ENCODE results near the gene RIMS3.

DNA sequence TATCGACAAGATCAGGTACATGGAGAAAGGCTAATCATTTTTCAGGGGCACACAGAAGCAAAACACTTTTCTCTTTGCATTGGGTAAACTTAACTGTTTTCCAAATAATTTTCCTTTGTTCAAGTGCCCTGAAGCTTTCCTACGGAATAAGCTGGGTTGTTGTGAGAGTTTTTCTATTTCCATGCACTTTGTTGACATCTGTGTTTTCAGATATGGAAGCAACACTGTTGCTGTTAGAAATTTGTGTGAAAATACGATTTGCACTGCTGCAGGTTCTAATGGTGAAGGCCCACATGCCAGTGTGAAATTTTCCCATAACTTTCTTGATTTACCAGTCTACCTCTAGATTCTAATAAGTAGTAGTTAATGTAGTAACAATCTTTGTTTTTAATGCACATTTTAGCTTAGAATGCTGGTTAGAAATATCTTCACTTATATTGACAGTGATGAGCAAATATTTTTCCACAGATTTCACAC lies 44.4 kb upstream of the RIMS3 start:
- TF ChIP-seq, protein P1, sequence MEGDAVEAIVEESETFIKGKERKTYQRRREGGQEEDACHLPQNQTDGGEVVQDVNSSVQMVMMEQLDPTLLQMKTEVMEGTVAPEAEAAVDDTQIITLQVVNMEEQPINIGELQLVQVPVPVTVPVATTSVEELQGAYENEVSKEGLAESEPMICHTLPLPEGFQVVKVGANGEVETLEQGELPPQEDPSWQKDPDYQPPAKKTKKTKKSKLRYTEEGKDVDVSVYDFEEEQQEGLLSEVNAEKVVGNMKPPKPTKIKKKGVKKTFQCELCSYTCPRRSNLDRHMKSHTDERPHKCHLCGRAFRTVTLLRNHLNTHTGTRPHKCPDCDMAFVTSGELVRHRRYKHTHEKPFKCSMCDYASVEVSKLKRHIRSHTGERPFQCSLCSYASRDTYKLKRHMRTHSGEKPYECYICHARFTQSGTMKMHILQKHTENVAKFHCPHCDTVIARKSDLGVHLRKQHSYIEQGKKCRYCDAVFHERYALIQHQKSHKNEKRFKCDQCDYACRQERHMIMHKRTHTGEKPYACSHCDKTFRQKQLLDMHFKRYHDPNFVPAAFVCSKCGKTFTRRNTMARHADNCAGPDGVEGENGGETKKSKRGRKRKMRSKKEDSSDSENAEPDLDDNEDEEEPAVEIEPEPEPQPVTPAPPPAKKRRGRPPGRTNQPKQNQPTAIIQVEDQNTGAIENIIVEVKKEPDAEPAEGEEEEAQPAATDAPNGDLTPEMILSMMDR (IDR thresholded peaks at IDR 0.05), result no peak
- no peak for TF ChIP-seq SIN3A (IDR thresholded peaks at IDR 0.05; ENCODE audit: borderline replicate concordance, insufficient read depth, low read depth, low read length)
- no peak for TF ChIP-seq REST (IDR thresholded peaks at IDR 0.05; ENCODE audit: insufficient read depth in 1 of 2, low read depth in 2 of 2, low read length in 1 of 2)
- TF ChIP-seq TCF7L2 (IDR thresholded peaks at IDR 0.05; ENCODE audit: low read depth, low read length), result no peak
